ENCODE results near the gene ABHD15. TPM values are rescaled to one million over a fixed set of nuclear protein-coding genes. Genes with fewer than 3 reads are reported as not detected.
"Not testable (repeated sequence)": the region's sequence is repeated elsewhere in the genome, so short reads cannot be mapped to it uniquely, and the experiment has no call there.

Gene ABHD15
- polyA plus RNA-seq, 1 experiment = 5.8 TPM

DNA sequence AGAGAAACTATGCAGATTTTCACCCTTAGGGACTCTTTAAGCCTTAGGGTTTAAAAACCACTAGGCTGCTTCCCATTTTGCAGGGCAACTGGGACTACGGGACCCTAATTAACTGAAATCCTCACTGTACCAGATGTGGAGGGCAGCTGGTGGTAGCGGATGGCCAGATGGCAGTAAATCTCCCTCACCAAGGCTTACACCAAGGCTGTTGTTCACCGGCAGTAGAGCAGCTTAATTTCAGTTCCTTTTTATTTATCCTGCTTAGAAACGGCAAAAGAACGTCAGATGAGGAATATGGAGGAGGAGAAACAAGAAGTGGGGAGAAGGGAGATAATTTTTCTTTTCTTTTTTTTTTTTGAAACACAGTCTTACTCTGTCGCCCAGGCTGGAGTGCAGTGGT lies 6.5 kb downstream of the ABHD15 start:
- TF ChIP-seq, protein P1, sequence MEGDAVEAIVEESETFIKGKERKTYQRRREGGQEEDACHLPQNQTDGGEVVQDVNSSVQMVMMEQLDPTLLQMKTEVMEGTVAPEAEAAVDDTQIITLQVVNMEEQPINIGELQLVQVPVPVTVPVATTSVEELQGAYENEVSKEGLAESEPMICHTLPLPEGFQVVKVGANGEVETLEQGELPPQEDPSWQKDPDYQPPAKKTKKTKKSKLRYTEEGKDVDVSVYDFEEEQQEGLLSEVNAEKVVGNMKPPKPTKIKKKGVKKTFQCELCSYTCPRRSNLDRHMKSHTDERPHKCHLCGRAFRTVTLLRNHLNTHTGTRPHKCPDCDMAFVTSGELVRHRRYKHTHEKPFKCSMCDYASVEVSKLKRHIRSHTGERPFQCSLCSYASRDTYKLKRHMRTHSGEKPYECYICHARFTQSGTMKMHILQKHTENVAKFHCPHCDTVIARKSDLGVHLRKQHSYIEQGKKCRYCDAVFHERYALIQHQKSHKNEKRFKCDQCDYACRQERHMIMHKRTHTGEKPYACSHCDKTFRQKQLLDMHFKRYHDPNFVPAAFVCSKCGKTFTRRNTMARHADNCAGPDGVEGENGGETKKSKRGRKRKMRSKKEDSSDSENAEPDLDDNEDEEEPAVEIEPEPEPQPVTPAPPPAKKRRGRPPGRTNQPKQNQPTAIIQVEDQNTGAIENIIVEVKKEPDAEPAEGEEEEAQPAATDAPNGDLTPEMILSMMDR (IDR thresholded peaks at IDR 0.05; ENCODE audit: insufficient read depth, low read depth, low read length) = no peak
- ChIA-PET POLR2A (no interaction called here), CTCF (interaction anchor here (1.3 kb wide), 1 partner anchor 190 kb away, joined by 6 read pairs; no protein-coding TSS in a partner anchor)
- Histone ChIP-seq H3K27me3 (ENCODE audit: control insufficient read depth, insufficient read depth, low read length) (no peaks in the 10 kb centered on the region), H3K36me3 (ENCODE audit: control insufficient read depth, insufficient read depth, low read length) (peaks cover 4% of the 10 kb centered on the region), H3K4me3 (ENCODE audit: low read depth, low read length) (no peak overlapping the region)
- DNase-seq (ENCODE audit: low read depth) = no peak

DNA sequence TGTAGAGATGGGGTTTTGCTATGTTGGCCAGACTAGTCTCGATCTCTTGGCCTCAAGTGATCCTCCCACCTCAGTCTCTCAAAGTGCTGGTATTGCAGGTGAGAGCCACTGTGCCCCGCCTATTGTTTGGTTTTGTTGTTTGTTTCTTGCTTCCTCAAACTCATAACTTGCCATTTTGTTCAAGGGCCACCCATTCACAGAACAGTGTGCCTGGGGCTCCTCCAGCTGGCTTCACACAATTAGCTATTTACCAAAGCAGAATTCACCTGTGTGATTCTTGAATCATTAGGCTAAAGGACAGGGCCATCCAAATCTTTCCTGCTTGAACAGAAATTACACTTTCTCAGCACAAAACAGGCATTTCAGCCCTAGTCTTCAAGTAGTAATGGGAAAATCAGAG lies 7.2 kb downstream of the ABHD15 start:
- ChIA-PET POLR2A (no interaction called here), CTCF (interaction anchor here (1.2 kb wide), 1 partner anchor 8 kb away, joined by 3 read pairs; no protein-coding TSS in a partner anchor)

DNA sequence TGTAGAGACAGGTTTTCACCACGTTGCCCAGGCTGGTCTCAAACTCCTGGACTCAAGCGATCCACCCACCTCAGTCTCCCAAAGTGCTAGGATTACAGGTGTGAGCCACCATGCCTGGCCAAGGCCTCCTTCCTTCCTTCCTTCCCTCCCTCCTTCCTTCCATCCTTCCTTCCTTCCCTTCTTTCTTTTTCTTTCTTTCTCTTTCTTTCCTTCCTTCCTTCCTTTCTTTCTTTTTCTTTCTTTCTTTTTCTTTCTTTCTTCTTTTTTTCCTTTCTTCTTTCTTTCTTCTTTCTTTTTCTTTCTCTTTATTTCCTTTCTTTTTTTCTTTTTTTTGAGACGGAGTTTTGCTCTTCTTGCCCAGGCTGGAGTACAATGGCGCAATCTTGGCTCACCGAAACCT lies 8.7 kb downstream of the ABHD15 start:
- H3K27me3 ChIP-seq (ENCODE audit: control insufficient read depth, insufficient read depth, low read length); H3K4me3 ChIP-seq (ENCODE audit: low read depth, low read length); H3K36me3 ChIP-seq (ENCODE audit: control insufficient read depth, insufficient read depth, low read length); POLR2A ChIA-PET; DNase-seq (ENCODE audit: low read depth): not testable (repeated sequence)
- CTCF ChIA-PET = interaction anchor here (0.6 to 4.5 kb wide), 5 partner anchors 9 to 232 kb away, joined by 3 to 23 read pairs (median 8); partner anchors contain the start of gene ABHD15

More for the DNA sequence above, 7.2 kb downstream of the ABHD15 start:
- H3K4me3 ChIP-seq (ENCODE audit: low read depth, low read length) = no peak overlapping the region
- TF ChIP-seq, protein P1 (IDR thresholded peaks at IDR 0.05; ENCODE audit: insufficient read depth, low read depth, low read length) = no peak
- no peak for DNase-seq (ENCODE audit: low read depth)
- peaks cover 4% of the 10 kb centered on the region for H3K36me3 ChIP-seq (ENCODE audit: control insufficient read depth, insufficient read depth, low read length)
- no peaks in the 10 kb centered on the region for H3K27me3 ChIP-seq (ENCODE audit: control insufficient read depth, insufficient read depth, low read length)

DNA sequence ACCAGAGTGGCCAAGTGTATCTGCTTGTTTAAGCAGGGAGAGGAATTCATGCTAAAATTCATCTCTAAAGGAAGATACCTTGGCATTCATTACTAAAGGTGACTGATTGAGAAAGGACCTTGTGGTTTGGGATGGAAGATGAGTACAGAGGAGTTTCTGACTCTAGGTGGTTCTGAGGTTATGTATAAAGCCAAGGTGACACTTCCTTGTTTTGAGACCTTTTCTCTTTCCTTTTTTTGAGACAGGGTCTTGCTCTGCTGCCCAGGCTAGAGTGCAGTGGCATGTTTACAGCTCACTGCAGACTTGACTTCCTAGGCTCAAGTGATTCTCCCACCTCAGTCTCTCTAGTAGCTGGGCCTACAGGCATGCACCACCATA lies 9.1 kb downstream of the ABHD15 start:
- DNase-seq (ENCODE audit: low read depth) = no peak
- Histone ChIP-seq H3K27me3 (ENCODE audit: control insufficient read depth, insufficient read depth, low read length) (no peaks in the 10 kb centered on the region), H3K4me3 (ENCODE audit: low read depth, low read length) (no peak overlapping the region), H3K36me3 (ENCODE audit: control insufficient read depth, insufficient read depth, low read length) (peaks cover 3% of the 10 kb centered on the region)
- TF ChIP-seq, protein P1 (IDR thresholded peaks at IDR 0.05; ENCODE audit: insufficient read depth, low read depth, low read length) = no peak
- ChIA-PET POLR2A (no interaction called here), CTCF (interaction anchor here (0.6 to 4.5 kb wide), 4 partner anchors 9 to 232 kb away, joined by 3 to 23 read pairs (median 8); partner anchors contain the start of gene ABHD15)

DNA sequence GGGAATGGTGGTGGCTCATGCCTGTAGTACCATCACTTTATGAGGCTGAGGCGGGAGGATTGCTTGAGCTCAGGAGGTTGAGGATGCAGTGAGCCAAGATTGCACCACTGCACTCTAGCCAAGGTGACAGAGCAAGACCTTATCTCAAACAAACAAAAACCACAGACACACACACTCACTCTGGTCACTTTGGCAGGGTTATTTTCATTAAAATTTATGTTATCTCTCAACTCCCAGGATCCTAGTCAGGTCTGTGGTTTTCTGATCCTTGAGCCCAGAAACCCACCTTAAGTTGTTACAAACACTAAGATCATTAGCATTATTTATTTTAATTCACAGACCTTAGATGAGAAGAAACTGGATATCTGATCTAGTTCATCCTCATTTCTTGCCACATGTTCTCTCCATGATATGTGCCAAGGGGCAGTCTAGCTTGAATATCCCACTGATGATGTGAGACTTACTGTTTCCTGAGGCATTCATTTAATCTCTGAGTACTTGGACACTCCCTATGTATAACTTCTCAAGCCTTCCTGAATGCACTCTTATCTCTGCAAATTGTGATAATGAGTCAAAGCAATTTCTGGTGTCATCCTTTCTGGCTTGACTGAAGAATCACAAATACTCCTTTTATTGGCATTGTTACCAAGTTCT lies 9.6 kb downstream of the ABHD15 start:
- no peak for DNase-seq (ENCODE audit: low read depth)
- H3K4me3 ChIP-seq (ENCODE audit: low read depth, low read length) = no peak overlapping the region
- ChIA-PET POLR2A (no interaction called here), CTCF (interaction anchor here (0.6 to 4.5 kb wide), 5 partner anchors 10 to 233 kb away, joined by 3 to 23 read pairs (median 8); partner anchors contain the start of gene ABHD15)
- no peaks in the 10 kb centered on the region for H3K27me3 ChIP-seq (ENCODE audit: control insufficient read depth, insufficient read depth, low read length)
- TF ChIP-seq, protein P1 (IDR thresholded peaks at IDR 0.05; ENCODE audit: insufficient read depth, low read depth, low read length) = no peak
- 0 out of 2 replicates have a peak, but pooled peaks cover under 1% of the 10 kb centered on the region for H3K36me3 ChIP-seq (ENCODE audit: control insufficient read depth, insufficient read depth, low read length)

All from BJ (cell line).